Lower lobe of right lung (tissue), 2 donors: ENCODE data around the gene MGAT1. TPM values are rescaled to one million over a fixed set of nuclear protein-coding genes. Genes with fewer than 3 reads are reported as not detected.
"Not testable (repeated sequence)": the region's sequence is repeated elsewhere in the genome, so short reads cannot be mapped to it uniquely, and the experiment has no call there.

Source experiments
- ATAC-seq, 2 donors: fragments of 200-7000 bp; cut with Tn5 transposase; one replicate each; pipeline ENCODE4 v1.9.1; 2020 to 2022; ENCODE audit warnings: mild to moderate bottlenecking in 2 of 2, moderate library complexity in 2 of 2
- DNase-seq: peaks from one replicate; pipeline ENCODE4 v3.0.0-alpha.2; 2020
- H3K27ac ChIP-seq: fragments of 200-600 bp; one replicate; pipeline ENCODE4 v1.8.0; 2022
- H3K27me3 ChIP-seq: fragments of 200-600 bp; one replicate; pipeline ENCODE4 v1.8.0; 2022; ENCODE audit warnings: low read depth
- H3K36me3 ChIP-seq: fragments of 200-600 bp; one replicate; pipeline ENCODE4 v1.8.0; 2022; ENCODE audit warnings: mild to moderate bottlenecking
- H3K4me1 ChIP-seq: fragments of 200-600 bp; one replicate; pipeline ENCODE4 v1.8.0; 2022
- H3K4me3 ChIP-seq: fragments of 200-600 bp; one replicate; pipeline ENCODE4 v1.8.0; 2022; ENCODE audit warnings: mild to moderate bottlenecking
- H3K9me3 ChIP-seq: fragments of 200-600 bp; one replicate; pipeline ENCODE4 v1.8.0; 2022
- intact Hi-C: fragments of 100-400 bp; cut with DNase I; formaldehyde crosslinking; loops from one replicate; pipeline ENCODE4 v1.11.0; 2022
- total RNA-seq: library from RNA; stranded (reverse); fragmentation: NEBNext Ultra II Directional; extraction: Animal tissue kit (Norgen Biotek cat#: 25700); gene quantifications from one replicate; pipeline ENCODE4 v1.2.1, GENCODE V29; 2021
- TF ChIP-seq, protein P1 (sequence below): fragments of 200-600 bp; IDR thresholded peaks from one replicate; pipeline ENCODE4 v1.8.0; 2022; ENCODE audit warnings: antibody characterized with exemption, mild to moderate bottlenecking
- donor health status: DM: no; HTN: yes; CAD: no; lungs with severe emphysema.

MGAT1 gene
- total RNA-seq, 1 donor from 2014 or later, result 241 TPM

DNA sequence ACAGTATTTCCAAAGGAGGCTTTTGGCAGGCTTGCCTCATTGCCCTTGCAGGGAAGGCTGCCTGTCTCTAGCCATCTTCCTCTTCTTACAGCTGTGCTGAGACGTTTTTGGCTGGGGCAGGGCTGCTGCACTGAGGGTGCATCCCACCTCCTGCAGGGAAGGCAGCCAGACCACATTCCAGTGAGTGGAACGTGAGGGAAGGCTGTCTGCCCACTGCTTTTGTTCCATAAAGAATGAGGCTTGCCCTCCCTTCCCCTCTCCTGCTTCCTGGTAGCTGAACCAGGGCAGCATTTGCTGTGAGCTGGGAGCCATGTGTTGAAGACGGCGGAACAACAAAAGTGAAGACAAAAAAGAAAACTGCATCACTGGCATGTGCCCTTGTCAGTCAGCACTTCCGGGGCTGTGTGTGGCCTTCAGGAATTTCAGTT is 16.8 kb downstream of the MGAT1 start:
- H3K27ac ChIP-seq, result peak overlapping the region; percentile 76
- H3K36me3 ChIP-seq, result peaks cover 32% of the 10 kb centered on the region
- intact Hi-C loops, result no loop called here
- no peak overlapping the region for H3K4me3 ChIP-seq
- TF ChIP-seq, protein P1, sequence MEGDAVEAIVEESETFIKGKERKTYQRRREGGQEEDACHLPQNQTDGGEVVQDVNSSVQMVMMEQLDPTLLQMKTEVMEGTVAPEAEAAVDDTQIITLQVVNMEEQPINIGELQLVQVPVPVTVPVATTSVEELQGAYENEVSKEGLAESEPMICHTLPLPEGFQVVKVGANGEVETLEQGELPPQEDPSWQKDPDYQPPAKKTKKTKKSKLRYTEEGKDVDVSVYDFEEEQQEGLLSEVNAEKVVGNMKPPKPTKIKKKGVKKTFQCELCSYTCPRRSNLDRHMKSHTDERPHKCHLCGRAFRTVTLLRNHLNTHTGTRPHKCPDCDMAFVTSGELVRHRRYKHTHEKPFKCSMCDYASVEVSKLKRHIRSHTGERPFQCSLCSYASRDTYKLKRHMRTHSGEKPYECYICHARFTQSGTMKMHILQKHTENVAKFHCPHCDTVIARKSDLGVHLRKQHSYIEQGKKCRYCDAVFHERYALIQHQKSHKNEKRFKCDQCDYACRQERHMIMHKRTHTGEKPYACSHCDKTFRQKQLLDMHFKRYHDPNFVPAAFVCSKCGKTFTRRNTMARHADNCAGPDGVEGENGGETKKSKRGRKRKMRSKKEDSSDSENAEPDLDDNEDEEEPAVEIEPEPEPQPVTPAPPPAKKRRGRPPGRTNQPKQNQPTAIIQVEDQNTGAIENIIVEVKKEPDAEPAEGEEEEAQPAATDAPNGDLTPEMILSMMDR, result no peak
- ATAC-seq, result peak; percentile 40 to 52
- no peaks in the 10 kb centered on the region for H3K27me3 ChIP-seq
- no peaks in the 10 kb centered on the region for H3K9me3 ChIP-seq
- peak; percentile 59 for DNase-seq
- peaks cover 44% of the 10 kb centered on the region for H3K4me1 ChIP-seq

DNA sequence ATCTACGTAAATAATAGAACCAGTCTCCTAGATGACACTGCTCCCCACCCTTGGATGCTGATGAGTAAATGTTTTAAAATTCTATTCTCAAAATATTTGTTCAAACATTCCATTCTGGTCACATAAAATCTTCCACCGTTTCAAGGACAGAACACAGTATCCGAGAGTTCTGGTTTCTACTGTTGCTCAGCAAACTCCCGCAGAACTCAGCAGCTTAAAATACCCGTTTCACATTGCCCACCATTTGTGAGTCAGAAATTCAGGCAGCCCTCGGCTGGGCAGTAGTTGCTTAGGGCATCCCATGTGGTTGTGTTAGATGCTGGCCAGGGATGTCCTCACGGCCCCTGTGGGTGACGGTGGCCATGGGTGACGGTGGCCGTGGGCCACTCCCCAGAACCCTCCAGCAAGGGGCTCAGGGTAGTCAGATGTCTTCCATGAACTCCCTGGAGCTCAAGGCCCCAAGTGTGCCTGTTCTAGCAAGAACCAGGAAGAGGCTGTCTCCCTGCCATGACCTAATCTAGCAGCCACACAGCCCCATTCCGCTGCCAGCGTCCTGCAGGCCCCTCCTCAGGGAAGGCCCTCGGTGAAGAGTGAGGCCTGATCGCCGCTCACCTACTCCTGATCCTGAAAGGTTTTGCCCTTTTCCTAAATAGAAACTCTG is 17.4 kb downstream of the MGAT1 start:
- intact Hi-C loops, result no loop called here
- H3K4me3 ChIP-seq, result no peak overlapping the region
- TF ChIP-seq, protein P1, result no peak
- DNase-seq (no peak), ATAC-seq (peak; percentile 25 to 64)
- H3K27me3 ChIP-seq, result no peaks in the 10 kb centered on the region
- H3K27ac ChIP-seq, result peak overlapping the region; percentile 76
- H3K9me3 ChIP-seq, result no peaks in the 10 kb centered on the region
- H3K36me3 ChIP-seq, result peaks cover 26% of the 10 kb centered on the region
- peaks cover 44% of the 10 kb centered on the region for H3K4me1 ChIP-seq

DNA sequence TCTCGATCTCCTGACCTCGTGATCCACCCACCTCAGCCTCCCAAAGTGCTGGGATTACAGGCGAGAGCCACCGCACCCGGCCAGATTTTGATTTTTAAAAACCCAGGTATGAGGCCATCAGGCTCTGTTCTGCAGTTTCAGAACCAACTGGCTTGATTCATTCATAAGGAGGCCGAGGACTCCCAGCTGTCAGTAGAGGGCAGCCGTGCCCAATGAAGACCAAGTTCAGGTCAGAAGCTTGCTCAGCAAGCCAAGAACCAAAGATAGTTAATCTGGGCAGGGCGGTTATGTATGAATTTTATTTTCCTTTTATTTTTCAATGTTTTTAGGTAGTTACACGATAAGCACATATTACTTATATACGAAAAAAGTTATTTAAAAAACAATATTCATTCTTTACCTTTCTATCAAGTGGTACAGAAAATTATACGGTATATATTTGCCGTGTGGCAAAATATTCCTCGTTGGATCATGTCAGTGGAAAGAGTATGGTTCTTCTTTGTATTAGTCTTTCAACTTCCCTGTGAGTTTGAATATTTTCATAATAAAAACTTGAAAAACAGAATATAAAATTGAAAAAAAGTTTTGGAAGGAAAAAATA is 18.0 kb downstream of the MGAT1 start:
- DNase-seq (peak; percentile 82), ATAC-seq (peak; percentile 73 to 91)
- Histone ChIP-seq H3K4me3 (no peak overlapping the region), H3K9me3 (no peaks in the 10 kb centered on the region), H3K4me1 (peaks cover 44% of the 10 kb centered on the region), H3K27me3 (no peaks in the 10 kb centered on the region), H3K36me3 (peaks cover 20% of the 10 kb centered on the region), H3K27ac (peak overlapping the region; percentile 76)
- intact Hi-C loops, result no loop called here
- TF ChIP-seq, protein P1, result peak; percentile 75

DNA sequence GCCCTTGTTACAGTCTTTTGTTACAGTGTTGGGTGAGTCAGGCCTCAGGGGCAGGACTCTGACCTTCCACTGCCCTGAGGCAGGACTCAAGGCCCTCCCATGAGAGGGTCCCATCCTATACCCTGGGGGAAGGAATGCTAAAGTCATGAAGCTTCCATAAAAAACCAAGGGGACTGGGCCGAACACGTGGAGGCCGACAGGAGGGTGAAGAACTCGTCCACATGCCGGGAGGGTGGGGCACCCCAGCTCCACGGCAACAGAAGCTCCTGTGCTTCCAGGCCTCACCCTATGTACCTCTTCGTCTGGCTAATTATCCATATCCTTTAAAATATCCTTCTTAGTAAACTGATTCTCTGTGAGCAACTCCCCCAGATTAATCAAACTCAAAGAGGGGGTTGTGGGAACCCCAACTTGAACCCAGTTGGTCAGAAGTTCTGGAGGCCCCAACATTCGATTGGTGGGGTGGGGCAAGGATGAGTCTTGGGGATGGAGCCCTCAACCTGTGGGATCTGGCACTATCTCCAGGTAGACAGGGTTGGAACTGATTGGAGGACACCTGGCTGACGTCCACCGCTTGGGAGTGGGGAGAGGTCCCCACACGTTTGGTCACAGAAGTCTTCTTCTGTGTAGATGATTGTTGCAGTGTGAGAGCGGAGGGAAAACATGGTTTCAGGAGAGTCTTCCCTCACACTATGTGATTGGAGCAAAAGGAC is 19.1 kb downstream of the MGAT1 start:
- ATAC-seq (no peak), DNase-seq (no peak)
- H3K4me3 ChIP-seq, result no peak overlapping the region
- peaks cover 10% of the 10 kb centered on the region for H3K36me3 ChIP-seq
- no peak overlapping the region for H3K27ac ChIP-seq
- H3K27me3 ChIP-seq, result no peaks in the 10 kb centered on the region
- peaks cover 44% of the 10 kb centered on the region for H3K4me1 ChIP-seq
- intact Hi-C loops, result no loop called here
- TF ChIP-seq, protein P1, result no peak
- H3K9me3 ChIP-seq, result no peaks in the 10 kb centered on the region

DNA sequence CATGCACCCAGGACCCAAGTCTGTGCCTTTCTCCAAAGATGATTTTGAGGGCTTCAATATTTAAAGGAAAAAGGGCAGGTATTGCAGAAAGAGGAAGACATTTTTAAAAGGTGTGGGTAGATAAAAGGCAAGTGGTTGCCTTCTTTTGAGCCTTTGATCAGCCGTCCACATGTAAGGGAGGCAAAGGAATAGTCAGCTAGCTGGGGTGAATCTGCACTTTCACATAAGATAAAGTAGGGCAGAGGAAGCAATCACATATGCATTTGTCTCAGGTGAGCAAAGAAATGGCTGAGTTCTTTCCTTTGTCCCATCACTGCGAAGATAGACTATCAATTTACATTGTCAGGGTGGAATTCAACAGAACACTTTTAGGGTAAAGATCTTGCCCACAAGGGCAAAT is 19.9 kb downstream of the MGAT1 start:
- Histone ChIP-seq H3K4me1 (peaks cover 38% of the 10 kb centered on the region), H3K36me3 (peaks cover 3% of the 10 kb centered on the region), H3K9me3 (no peaks in the 10 kb centered on the region), H3K27ac (no peak overlapping the region), H3K4me3 (no peak overlapping the region), H3K27me3 (no peaks in the 10 kb centered on the region)
- ATAC-seq, result no peak
- TF ChIP-seq, protein P1, result no peak
- no peak for DNase-seq
- intact Hi-C loops, result no loop called here

DNA sequence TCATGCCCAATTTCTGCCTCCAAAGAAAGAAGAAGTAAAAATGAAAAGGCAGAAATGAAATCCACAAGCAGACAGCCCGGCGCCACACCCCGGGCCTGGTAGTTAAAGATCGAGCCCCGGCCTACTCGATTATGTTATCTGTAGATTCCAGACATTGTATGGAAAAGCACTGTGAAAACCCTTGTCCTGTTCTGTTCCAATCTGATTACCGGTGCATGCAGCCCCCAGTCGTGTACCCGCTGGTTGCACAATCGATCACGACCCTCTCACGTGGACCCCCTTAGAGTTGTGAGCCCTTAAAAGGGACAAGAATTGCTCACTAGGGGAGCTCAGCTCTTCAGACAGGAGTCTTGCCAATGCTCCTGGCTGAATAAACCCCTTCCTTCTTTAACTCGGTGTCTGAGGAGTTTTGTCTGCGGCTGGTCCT is 20.7 kb downstream of the MGAT1 start:
- H3K36me3 ChIP-seq, H3K27me3 ChIP-seq, ATAC-seq, H3K27ac ChIP-seq, H3K9me3 ChIP-seq, intact Hi-C loops, H3K4me3 ChIP-seq, DNase-seq: not testable (repeated sequence)
- peaks cover 29% of the 10 kb centered on the region for H3K4me1 ChIP-seq
